ENCODE data around the gene TNIP2.

DNA sequence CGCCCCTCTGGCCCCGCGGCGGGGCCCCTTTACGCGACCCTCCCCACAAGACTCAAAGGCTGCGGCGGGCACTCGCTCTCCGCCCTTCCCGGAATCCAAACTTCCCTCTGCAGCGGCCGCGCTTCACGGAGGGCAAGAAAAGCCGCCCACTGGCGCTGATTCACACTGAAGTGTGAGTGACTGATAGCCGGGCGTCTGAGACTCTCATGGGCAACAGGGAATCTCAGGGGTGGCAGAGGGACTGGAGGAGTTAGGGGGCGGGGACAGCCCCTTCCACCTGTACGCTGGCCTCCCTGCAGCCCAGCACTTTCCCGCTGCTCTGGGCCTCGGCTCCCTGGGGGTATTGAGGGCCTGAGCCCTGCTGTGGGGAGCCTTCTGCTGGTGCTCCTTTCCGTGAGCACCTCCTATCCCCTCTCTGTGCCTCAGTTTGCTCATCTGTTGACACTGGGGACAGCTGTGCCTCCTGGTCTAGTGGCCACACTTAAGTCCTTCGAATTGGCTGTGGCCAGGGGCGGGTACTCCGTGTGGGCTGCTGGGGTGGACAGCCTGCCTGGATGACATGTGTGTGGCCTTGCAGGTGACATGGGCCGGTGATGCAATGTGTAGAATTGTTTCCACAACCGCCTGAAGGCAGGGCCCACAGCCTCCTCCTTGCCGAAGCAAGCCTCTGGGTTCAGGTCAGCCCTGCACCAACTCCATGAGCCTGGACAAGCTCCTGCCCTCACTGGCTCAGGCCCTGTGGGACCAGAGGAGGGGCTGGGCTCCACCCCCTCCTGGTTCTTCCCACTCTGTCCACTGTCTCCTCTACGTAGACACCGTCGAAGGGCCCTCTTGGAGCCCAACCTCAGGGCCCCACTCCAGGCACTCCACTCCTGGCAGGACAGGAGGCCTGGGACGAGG lies 37.7 kb upstream of the TNIP2 start:
- TF ChIP-seq CTCF (IDR thresholded peaks at IDR 0.05; ENCODE audit: poor library complexity) (no peak), EZH2 (IDR thresholded peaks at IDR 0.05; ENCODE audit: borderline replicate concordance) (no peak), EZH2phosphoT487 (IDR thresholded peaks at IDR 0.05; ENCODE audit: low read depth, severe bottlenecking, unreplicated experiment) (no peak)

All from hepatocyte (in vitro differentiated cells).